ENCODE data around the gene RPL7A.

The RPL7A gene

GRCh38 chr9:133351908-133352634, 4.1 kb downstream of the RPL7A start:
- peaks cover 30% of the 10 kb centered on the region for H3K36me3 ChIP-seq (ENCODE audit: control insufficient read depth, insufficient read depth, low read length)
- H3K4me3 ChIP-seq (replicated peaks; ENCODE audit: low read depth, low read length), result no peak overlapping the region
- no peaks in the 10 kb centered on the region for H3K27me3 ChIP-seq (replicated peaks; ENCODE audit: control insufficient read depth, insufficient read depth, low read length)
- no peak for DNase-seq (ENCODE audit: extremely low read depth, insufficient read length)
- TF ChIP-seq, protein P1, sequence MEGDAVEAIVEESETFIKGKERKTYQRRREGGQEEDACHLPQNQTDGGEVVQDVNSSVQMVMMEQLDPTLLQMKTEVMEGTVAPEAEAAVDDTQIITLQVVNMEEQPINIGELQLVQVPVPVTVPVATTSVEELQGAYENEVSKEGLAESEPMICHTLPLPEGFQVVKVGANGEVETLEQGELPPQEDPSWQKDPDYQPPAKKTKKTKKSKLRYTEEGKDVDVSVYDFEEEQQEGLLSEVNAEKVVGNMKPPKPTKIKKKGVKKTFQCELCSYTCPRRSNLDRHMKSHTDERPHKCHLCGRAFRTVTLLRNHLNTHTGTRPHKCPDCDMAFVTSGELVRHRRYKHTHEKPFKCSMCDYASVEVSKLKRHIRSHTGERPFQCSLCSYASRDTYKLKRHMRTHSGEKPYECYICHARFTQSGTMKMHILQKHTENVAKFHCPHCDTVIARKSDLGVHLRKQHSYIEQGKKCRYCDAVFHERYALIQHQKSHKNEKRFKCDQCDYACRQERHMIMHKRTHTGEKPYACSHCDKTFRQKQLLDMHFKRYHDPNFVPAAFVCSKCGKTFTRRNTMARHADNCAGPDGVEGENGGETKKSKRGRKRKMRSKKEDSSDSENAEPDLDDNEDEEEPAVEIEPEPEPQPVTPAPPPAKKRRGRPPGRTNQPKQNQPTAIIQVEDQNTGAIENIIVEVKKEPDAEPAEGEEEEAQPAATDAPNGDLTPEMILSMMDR (IDR thresholded peaks at IDR 0.05; ENCODE audit: insufficient read depth, low read length, poor library complexity, severe bottlenecking), result peak; percentile 70

GRCh38 chr9:133352635-133353340, 4.8 kb downstream of the RPL7A start:
- TF ChIP-seq, protein P1 (IDR thresholded peaks at IDR 0.05; ENCODE audit: insufficient read depth, low read length, poor library complexity, severe bottlenecking), result no peak
- H3K4me3 ChIP-seq (replicated peaks; ENCODE audit: low read depth, low read length), result no peak overlapping the region
- H3K36me3 ChIP-seq (ENCODE audit: control insufficient read depth, insufficient read depth, low read length), result peaks cover 30% of the 10 kb centered on the region
- no peak for DNase-seq (ENCODE audit: extremely low read depth, insufficient read length)
- H3K27me3 ChIP-seq (replicated peaks; ENCODE audit: control insufficient read depth, insufficient read depth, low read length), result no peaks in the 10 kb centered on the region

DNA sequence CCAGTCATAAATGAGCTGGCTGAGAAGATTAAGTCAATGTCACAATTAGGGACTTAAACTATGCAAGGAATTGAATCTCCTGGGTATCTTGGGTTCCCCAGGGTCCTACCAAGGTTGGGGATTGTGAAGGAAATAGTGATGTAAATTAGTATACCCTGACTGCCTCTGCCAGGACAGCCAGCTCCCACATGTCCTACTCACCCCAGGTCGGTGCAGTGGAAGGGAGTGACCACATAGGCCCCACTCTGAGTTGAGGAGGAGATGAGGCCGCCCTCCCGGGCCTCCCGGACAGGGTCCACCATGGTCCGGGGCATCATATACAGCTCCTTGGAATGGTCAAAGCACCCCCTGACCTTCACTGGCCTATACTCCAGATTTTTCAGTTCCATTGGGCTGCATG, 5.5 kb downstream of the RPL7A start:
- Histone ChIP-seq H3K36me3 (ENCODE audit: control insufficient read depth, insufficient read depth, low read length) (peaks cover 30% of the 10 kb centered on the region), H3K27me3 (replicated peaks; ENCODE audit: control insufficient read depth, insufficient read depth, low read length) (no peaks in the 10 kb centered on the region), H3K4me3 (replicated peaks; ENCODE audit: low read depth, low read length) (no peak overlapping the region)
- DNase-seq (ENCODE audit: extremely low read depth, insufficient read length), result no peak
- TF ChIP-seq, protein P1 (IDR thresholded peaks at IDR 0.05; ENCODE audit: insufficient read depth, low read length, poor library complexity, severe bottlenecking), result no peak

DNA sequence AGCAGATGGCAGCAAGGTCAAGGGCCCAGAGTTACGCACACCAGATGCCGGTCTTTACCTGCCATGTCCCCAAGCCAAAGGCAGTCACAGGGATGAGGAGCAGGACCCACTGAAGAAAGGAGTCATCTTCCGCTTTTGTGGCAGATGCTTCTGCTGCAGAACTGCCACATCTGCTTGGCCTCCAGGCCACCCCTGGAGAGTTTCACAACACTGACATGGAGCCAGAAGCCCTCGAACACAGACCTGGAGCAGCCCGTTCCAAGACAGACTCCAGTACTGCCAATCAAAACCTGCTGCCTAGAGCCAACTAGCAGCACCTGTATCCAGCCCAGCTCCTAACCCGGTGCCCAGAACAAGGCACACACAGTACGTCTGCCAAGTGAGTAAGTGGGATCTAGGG, 6.7 kb downstream of the RPL7A start:
- DNase-seq (ENCODE audit: extremely low read depth, insufficient read length), result no peak
- TF ChIP-seq, protein P1 (IDR thresholded peaks at IDR 0.05; ENCODE audit: insufficient read depth, low read length, poor library complexity, severe bottlenecking), result no peak
- H3K36me3 ChIP-seq (ENCODE audit: control insufficient read depth, insufficient read depth, low read length), result peaks cover 34% of the 10 kb centered on the region
- H3K4me3 ChIP-seq (replicated peaks; ENCODE audit: low read depth, low read length), result no peak overlapping the region
- H3K27me3 ChIP-seq (replicated peaks; ENCODE audit: control insufficient read depth, insufficient read depth, low read length), result no peaks in the 10 kb centered on the region

- no peak for DNase-seq (ENCODE audit: extremely low read depth, insufficient read length)
- Histone ChIP-seq H3K4me3 (replicated peaks; ENCODE audit: low read depth, low read length) (peak overlapping the region; percentile 85), H3K27me3 (replicated peaks; ENCODE audit: control insufficient read depth, insufficient read depth, low read length) (no peaks in the 10 kb centered on the region), H3K36me3 (ENCODE audit: control insufficient read depth, insufficient read depth, low read length) (peaks cover 29% of the 10 kb centered on the region)
- TF ChIP-seq, protein P1 (IDR thresholded peaks at IDR 0.05; ENCODE audit: insufficient read depth, low read length, poor library complexity, severe bottlenecking), result peak; percentile 21
Observed at GRCh38 chr9:133355881-133356357, 7.9 kb downstream of the RPL7A start.
